Liver (tissue), 9 donors: Measurements from ENCODE around the gene ARL1. TPM values are rescaled to one million over a fixed set of nuclear protein-coding genes. Genes with fewer than 3 reads are reported as not detected.

Experiments
- DNase-seq: peaks from one replicate; pipeline ENCODE4 v3.0.0-alpha.2; 2017; ENCODE audit warnings: low spot score
- H3K27ac ChIP-seq, 2 donors: one replicate each; pipeline ENCODE4 v1.7.0; 2013; ENCODE audit warnings: inconsistent platforms in 2 of 2, low read length in 2 of 2, control low read depth in 1 of 2, low read depth in 1 of 2, mild to moderate bottlenecking in 1 of 2
- H3K27me3 ChIP-seq, 4 donors: one replicate each; pipeline versions ENCODE4 v1.6.1 to v1.7.0; 2013; ENCODE audit warnings: low read length in 3 of 4, inconsistent platforms in 1 of 4, mild to moderate bottlenecking in 1 of 4, moderate library complexity in 1 of 4; ENCODE audit not compliant: control insufficient read depth in 4 of 4, insufficient read depth in 4 of 4
- H3K36me3 ChIP-seq, 4 donors: one replicate each; pipeline versions ENCODE4 v1.6.1 to v1.7.0; 2013; ENCODE audit warnings: low read length in 3 of 4, mild to moderate bottlenecking in 3 of 4, low read depth in 1 of 4, moderate library complexity in 1 of 4; ENCODE audit not compliant: control insufficient read depth in 4 of 4, insufficient read depth in 3 of 4
- H3K4me1 ChIP-seq, 4 donors: one replicate each; pipeline versions ENCODE4 v1.6.1 to v1.7.0; 2013; ENCODE audit warnings: low read length in 3 of 4, mild to moderate bottlenecking in 3 of 4, moderate library complexity in 1 of 4; ENCODE audit not compliant: control insufficient read depth in 4 of 4, insufficient read depth in 4 of 4
- H3K4me3 ChIP-seq, 3 donors: one replicate each; pipeline versions ENCODE4 v1.6.1 to v1.7.0; 2013; ENCODE audit warnings: low read length in 3 of 3, control low read depth in 1 of 3, low read depth in 1 of 3, mild to moderate bottlenecking in 1 of 3
- H3K9ac ChIP-seq, 2 donors: one replicate each; pipeline ENCODE4 v1.7.0; 2013; ENCODE audit warnings: low read length in 2 of 2, mild to moderate bottlenecking in 2 of 2, moderate library complexity in 2 of 2, control low read depth in 1 of 2, low read depth in 1 of 2
- H3K9me3 ChIP-seq, 4 donors: one replicate each; pipeline versions ENCODE4 v1.6.1 to v1.7.0; 2013; ENCODE audit warnings: low read length in 3 of 4; ENCODE audit not compliant: control insufficient read depth in 4 of 4
- ATF3 ChIP-seq: IDR thresholded peaks from 2 replicates; pipeline ENCODE4 v1.6.1; 2016; ENCODE audit warnings: antibody characterized with exemption
- CTCF ChIP-seq: fragments of 150-350 bp; IDR thresholded peaks from 2 replicates; pipeline ENCODE4 v1.5.1; 2017; ENCODE audit warnings: improper control_type of control experiment, low read depth, low read length; ENCODE audit not compliant: missing input control
- EGR1 ChIP-seq, 2 donors: IDR thresholded peaks; 2 replicates each; pipeline ENCODE4 v1.6.1; 2016 to 2018; ENCODE audit warnings: antibody characterized with exemption in 2 of 2, low read depth in 2 of 2
- FOXA1 ChIP-seq: IDR thresholded peaks from 2 replicates; pipeline ENCODE4 v1.6.1; 2016; ENCODE audit warnings: antibody characterized with exemption
- FOXA2 ChIP-seq: IDR thresholded peaks from 2 replicates; pipeline ENCODE4 v1.6.1; 2016; ENCODE audit warnings: antibody characterized with exemption
- GABPA ChIP-seq, 2 donors: IDR thresholded peaks in 1 of 2; conservative IDR thresholded peaks in 1 of 2; 2 replicates each; pipeline ENCODE4 v1.6.1; 2016; ENCODE audit warnings: antibody characterized with exemption in 2 of 2, mild to moderate bottlenecking in 1 of 2, moderate library complexity in 1 of 2
- HNF4A ChIP-seq, 2 donors: conservative IDR thresholded peaks; 2 replicates each; pipeline ENCODE4 v1.6.1; 2016; ENCODE audit warnings: antibody characterized with exemption in 2 of 2, mild to moderate bottlenecking in 2 of 2
- JUND ChIP-seq, 2 donors: IDR thresholded peaks; 2 replicates each; pipeline ENCODE4 v1.6.1; 2016; ENCODE audit warnings: antibody characterized with exemption in 2 of 2
- MAX ChIP-seq: IDR thresholded peaks from 2 replicates; pipeline ENCODE4 v1.6.1; 2016; ENCODE audit warnings: antibody characterized with exemption
- NR2F2 ChIP-seq: IDR thresholded peaks from 2 replicates; pipeline ENCODE4 v1.6.1; 2016; ENCODE audit warnings: antibody characterized with exemption
- RAD21 ChIP-seq, 2 donors: IDR thresholded peaks; 2 replicates each; pipeline ENCODE4 v1.6.1; 2016; ENCODE audit warnings: antibody characterized with exemption in 2 of 2, mild to moderate bottlenecking in 2 of 2
- REST ChIP-seq: IDR thresholded peaks from 2 replicates; pipeline ENCODE4 v1.6.1; 2016; ENCODE audit warnings: antibody characterized with exemption, mild to moderate bottlenecking
- RXRA ChIP-seq, 2 donors: IDR thresholded peaks; 2 replicates each; pipeline ENCODE4 v1.6.1; 2017 to 2018; ENCODE audit warnings: antibody characterized with exemption in 2 of 2, mild to moderate bottlenecking in 1 of 2
- TAF1 ChIP-seq: conservative IDR thresholded peaks from 2 replicates; pipeline ENCODE4 v1.6.1; 2016; ENCODE audit warnings: antibody characterized with exemption, mild to moderate bottlenecking
- YY1 ChIP-seq: IDR thresholded peaks from 2 replicates; pipeline ENCODE4 v1.6.1; 2016; ENCODE audit warnings: antibody characterized with exemption, mild to moderate bottlenecking
- ZBTB33 ChIP-seq: IDR thresholded peaks from 2 replicates; pipeline ENCODE4 v1.6.1; 2016; ENCODE audit warnings: antibody characterized with exemption
- WGBS: extraction: QIAGEN DNeasy Blood & Tissue Kit; methylation state at CpG from one replicate; pipeline ENCODE4 v1.1.7; 2013; 5-methylcytosine and 5-hydroxymethylcytosine counted together
- polyA plus RNA-seq, 2 donors: library from polyadenylated mRNA; stranded (reverse) in 1 of 2; unstranded in 1 of 2; fragments of 200-250 nt in 1 of 2; fragments of >200 nt in 1 of 2; fragmentation: Nextera tagmentation in 1 of 2; extraction: Ambion mirVana in 1 of 2; gene quantifications; one replicate each; pipeline versions ENCODE4 v1.2.1 to v1.2.3, GENCODE V29; 2013 to 2015
- total RNA-seq, 2 donors: library from RNA; depleted of rRNA; stranded (reverse); fragments of >200 nt; gene quantifications; one replicate each; pipeline ENCODE4 v1.2.3, GENCODE V29; 2014
- donor health status: healthy.
- donor health status: healthy.
- donor health status: healthy.
- donor health status: healthy.
- donor health status: healthy.

Gene ARL1
- total and polyA plus RNA-seq, 4 donors: 29.2 to 44.8 (median 36.8) TPM

- TF ChIP-seq ZBTB33: no peak
Observed at GRCh38 chr12:101368016-101368415, 39.6 kb downstream of the ARL1 start (continued).

GRCh38 chr12:101361455-101361854 is 46.1 kb downstream of the ARL1 start:
- Histone ChIP-seq H3K4me3 (no peak overlapping the region), H3K27ac (no peak overlapping the region), H3K36me3 (peaks cover 3 to 60% (median 25%) of the 10 kb centered on the region in 4 donors), H3K4me1 (no peaks in the 10 kb centered on the region), H3K27me3 (no peaks in the 10 kb centered on the region), H3K9ac (no peak overlapping the region), H3K9me3 (no peaks in the 10 kb centered on the region)
- 94% methylated on average over 8 of the region's 8 CpGs for WGBS
- DNase-seq: no peak
- TF ChIP-seq TAF1 (no peak), ATF3 (no peak), CTCF (no peak), YY1 (no peak), HNF4A (conservative IDR thresholded peaks at IDR 0.05) (no peak), ZBTB33 (no peak), JUND (IDR thresholded peaks at IDR 0.05) (no peak), RAD21 (IDR thresholded peaks at IDR 0.05) (no peak), FOXA1 (no peak), NR2F2 (no peak), GABPA (IDR thresholded peaks at IDR 0.05 in 1 of 2, conservative IDR thresholded peaks at IDR 0.05 in 1 of 2) (no peak), REST (no peak), EGR1 (IDR thresholded peaks at IDR 0.05; ENCODE audit: low read depth in 2 of 2) (no peak), RXRA (IDR thresholded peaks at IDR 0.05) (no peak), FOXA2 (no peak), MAX (no peak)
